Measurements from ENCODE around the gene PTPN18. TPM values are rescaled to one million over a fixed set of nuclear protein-coding genes. Genes with fewer than 3 reads are reported as not detected.

PTPN18 gene
- total RNA-seq, 1 donor from 2014 or later: 61.9 TPM

DNA sequence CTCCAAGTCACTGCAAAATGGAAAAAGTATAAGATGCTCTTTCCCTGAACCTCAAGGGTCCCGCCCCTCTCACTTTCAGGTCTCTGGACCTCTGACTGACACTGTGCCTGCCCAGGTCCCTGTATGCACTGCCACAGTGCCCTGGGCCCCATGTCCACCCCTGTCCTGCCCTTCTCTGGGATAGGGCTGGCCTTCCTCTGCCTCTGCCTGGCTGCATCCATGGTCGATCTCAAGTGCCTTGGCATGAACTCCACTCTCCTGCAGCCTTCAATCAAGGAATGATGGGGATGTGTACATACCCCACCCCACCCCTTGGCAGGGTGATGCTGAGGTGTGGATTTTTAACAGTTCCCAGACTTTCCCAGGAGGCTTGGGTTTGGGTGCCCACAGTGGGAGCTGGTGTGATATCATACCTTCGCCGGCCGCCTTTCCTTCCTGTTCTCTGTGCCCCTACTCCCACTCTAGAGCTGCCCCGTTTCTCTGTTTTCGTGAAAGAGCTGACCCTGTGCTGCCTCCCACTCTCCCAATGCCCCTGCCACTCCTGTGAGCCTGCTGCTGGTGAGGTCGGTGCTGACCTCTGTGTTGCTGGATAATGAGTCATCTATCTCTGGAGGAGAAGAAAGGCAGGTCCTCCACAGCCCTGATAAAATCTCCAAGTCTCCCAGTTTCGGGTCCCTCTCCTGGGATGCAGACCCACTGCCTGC is 18.9 kb downstream of the PTPN18 start:
- Mint-ChIP-seq H3K36me3 (ENCODE audit: low read depth) (peaks cover 57% of the 10 kb centered on the region), H3K9me3 (no peaks in the 10 kb centered on the region), H3K4me3 (peak overlapping the region; percentile 13), H3K27me3 (no peaks in the 10 kb centered on the region), H3K4me1 (peaks cover 69% of the 10 kb centered on the region), H3K27ac (peak overlapping the region; percentile 57)
- intact Hi-C loops (cut with micrococcal nuclease): loop anchor here (5.0 kb wide), 1 partner anchor 733 kb away; the partner anchor contains the start of gene PLEKHB2
- DNase-seq: no peak

- H3K27ac Mint-ChIP-seq: peak overlapping the region; percentile 42
- no peaks in the 10 kb centered on the region for H3K9me3 Mint-ChIP-seq
- H3K4me3 Mint-ChIP-seq: peak overlapping the region; percentile 51
- no peak for DNase-seq
- H3K36me3 Mint-ChIP-seq (ENCODE audit: low read depth): peaks cover 58% of the 10 kb centered on the region
- intact Hi-C loops (cut with micrococcal nuclease): no loop called here
- peaks cover 69% of the 10 kb centered on the region for H3K4me1 Mint-ChIP-seq
- H3K27me3 Mint-ChIP-seq: no peaks in the 10 kb centered on the region
Measured at GRCh38 chr2:130375291-130376266, 19.7 kb downstream of the PTPN18 start.

DNA sequence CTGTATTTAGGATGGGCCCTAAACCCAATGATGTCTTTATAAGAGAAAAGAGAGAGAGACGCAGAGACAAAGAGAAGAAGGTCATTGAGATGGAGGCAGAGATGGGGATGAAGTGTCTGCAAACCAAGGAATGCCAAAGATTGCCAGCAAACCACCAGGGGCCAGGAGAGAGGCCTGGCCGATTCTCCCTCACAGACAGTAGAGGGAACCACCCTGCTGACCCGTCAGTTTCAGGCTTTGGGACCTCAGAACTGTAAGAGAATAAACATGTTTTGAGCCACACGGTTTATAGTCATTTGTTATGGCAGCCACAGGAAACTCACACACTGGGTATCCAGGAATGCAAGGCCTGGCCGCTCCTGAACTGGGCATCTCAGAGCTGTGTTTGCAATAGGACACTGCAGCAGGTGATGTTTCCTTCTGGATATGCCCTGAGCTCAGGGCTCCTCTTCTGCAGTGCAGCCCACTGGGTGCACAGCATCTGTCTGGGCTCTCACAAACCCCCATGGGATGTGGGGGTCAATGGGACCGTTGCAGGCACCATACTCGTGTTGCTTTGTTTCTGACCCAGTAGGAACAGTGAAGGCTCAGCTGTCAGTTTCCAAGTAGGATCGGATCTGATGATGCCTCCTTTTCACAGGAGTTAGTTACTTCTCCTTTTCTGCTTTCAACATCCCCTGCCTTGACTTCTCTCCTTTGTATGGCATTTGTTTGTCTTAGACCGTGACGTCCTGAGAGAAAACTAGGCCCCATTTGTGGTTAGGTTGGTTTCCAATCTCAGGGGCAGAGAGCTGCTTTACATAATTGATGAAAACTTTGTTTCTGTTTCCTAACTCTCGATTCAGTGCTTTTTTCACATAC is 20.8 kb downstream of the PTPN18 start:
- Mint-ChIP-seq H3K27me3 (no peaks in the 10 kb centered on the region), H3K27ac (peak overlapping the region; percentile 42), H3K4me1 (peaks cover 63% of the 10 kb centered on the region), H3K36me3 (ENCODE audit: low read depth) (peaks cover 57% of the 10 kb centered on the region), H3K4me3 (peak overlapping the region; percentile 51), H3K9me3 (no peaks in the 10 kb centered on the region)
- intact Hi-C loops (cut with micrococcal nuclease): no loop called here
- peak; percentile 66 for DNase-seq

DNA sequence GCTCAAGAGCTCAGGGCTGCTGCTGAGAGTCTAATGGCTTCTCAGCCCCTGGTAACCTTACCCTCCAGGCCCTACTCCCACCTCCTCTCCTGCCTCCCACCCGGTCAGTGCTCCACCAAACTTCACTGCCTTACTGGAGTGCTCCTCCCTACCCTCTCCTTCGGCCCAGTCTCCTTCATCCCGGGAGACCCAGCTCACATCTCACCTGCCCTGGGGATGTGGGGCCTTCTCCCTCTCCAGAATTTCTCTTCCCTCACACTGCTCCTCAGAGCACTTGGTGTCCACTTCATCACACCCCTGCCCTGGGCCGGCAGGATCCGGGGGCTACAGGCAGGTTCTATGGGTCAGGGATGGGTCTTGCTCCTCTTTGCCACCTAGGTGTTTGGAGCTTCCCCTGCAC is 21.6 kb downstream of the PTPN18 start:
- H3K27ac Mint-ChIP-seq: peak overlapping the region; percentile 18
- peaks cover 60% of the 10 kb centered on the region for H3K4me1 Mint-ChIP-seq
- no peaks in the 10 kb centered on the region for H3K27me3 Mint-ChIP-seq
- intact Hi-C loops (cut with micrococcal nuclease): no loop called here
- H3K9me3 Mint-ChIP-seq: no peaks in the 10 kb centered on the region
- no peak overlapping the region for H3K4me3 Mint-ChIP-seq
- DNase-seq: peak; percentile 55
- peaks cover 59% of the 10 kb centered on the region for H3K36me3 Mint-ChIP-seq (ENCODE audit: low read depth)

GRCh38 chr2:130378206-130378897 is 22.5 kb downstream of the PTPN18 start:
- DNase-seq: peak; percentile 45
- no peak overlapping the region for H3K27ac Mint-ChIP-seq
- H3K4me1 Mint-ChIP-seq: peaks cover 58% of the 10 kb centered on the region
- H3K36me3 Mint-ChIP-seq (ENCODE audit: low read depth): peaks cover 64% of the 10 kb centered on the region
- H3K9me3 Mint-ChIP-seq: no peaks in the 10 kb centered on the region
- H3K4me3 Mint-ChIP-seq: no peak overlapping the region
- intact Hi-C loops (cut with micrococcal nuclease): no loop called here
- no peaks in the 10 kb centered on the region for H3K27me3 Mint-ChIP-seq

DNA sequence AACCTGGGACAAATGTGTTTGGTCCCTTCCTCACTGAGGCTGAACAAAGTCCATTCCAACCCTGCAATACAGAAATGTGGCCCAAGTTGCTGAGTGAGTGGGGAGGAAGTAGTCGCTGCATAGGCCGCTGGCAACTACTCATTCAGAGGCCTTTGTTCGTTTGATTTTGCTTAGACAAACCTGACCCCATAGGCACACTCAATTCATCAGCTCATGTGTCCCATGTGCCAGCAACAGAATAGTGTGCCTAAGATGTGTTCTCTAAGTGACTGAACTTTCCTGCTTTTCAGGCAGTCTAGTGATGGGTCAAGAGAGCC is 23.0 kb downstream of the PTPN18 start:
- Mint-ChIP-seq H3K4me1 (peaks cover 53% of the 10 kb centered on the region), H3K36me3 (ENCODE audit: low read depth) (peaks cover 61% of the 10 kb centered on the region)
- peak; percentile 46 for DNase-seq

GRCh38 chr2:130380096-130380934 is 24.5 kb downstream of the PTPN18 start:
- H3K4me3 Mint-ChIP-seq: no peak overlapping the region
- H3K27me3 Mint-ChIP-seq: no peaks in the 10 kb centered on the region
- intact Hi-C loops (cut with micrococcal nuclease): no loop called here
- H3K27ac Mint-ChIP-seq: no peak overlapping the region
- DNase-seq: peak; percentile 66
- peaks cover 46% of the 10 kb centered on the region for H3K4me1 Mint-ChIP-seq
- no peaks in the 10 kb centered on the region for H3K9me3 Mint-ChIP-seq
- peaks cover 50% of the 10 kb centered on the region for H3K36me3 Mint-ChIP-seq (ENCODE audit: low read depth)

More for the DNA sequence above, 23.0 kb downstream of the PTPN18 start:
- intact Hi-C loops (cut with micrococcal nuclease): no loop called here
- H3K27me3 Mint-ChIP-seq: no peaks in the 10 kb centered on the region
- H3K9me3 Mint-ChIP-seq: no peaks in the 10 kb centered on the region
- H3K4me3 Mint-ChIP-seq: no peak overlapping the region
- H3K27ac Mint-ChIP-seq: no peak overlapping the region

GRCh38 chr2:130381145-130381544 is 25.3 kb downstream of the PTPN18 start:
- intact Hi-C loops (cut with micrococcal nuclease): no loop called here
- Mint-ChIP-seq H3K27ac (no peak overlapping the region), H3K4me1 (peaks cover 40% of the 10 kb centered on the region), H3K4me3 (no peak overlapping the region), H3K36me3 (ENCODE audit: low read depth) (peaks cover 45% of the 10 kb centered on the region), H3K27me3 (no peaks in the 10 kb centered on the region), H3K9me3 (no peaks in the 10 kb centered on the region)
- DNase-seq: no peak

- no peaks in the 10 kb centered on the region for H3K9me3 Mint-ChIP-seq
- H3K4me3 Mint-ChIP-seq: no peak overlapping the region
- peaks cover 42% of the 10 kb centered on the region for H3K36me3 Mint-ChIP-seq (ENCODE audit: low read depth)
- no peaks in the 10 kb centered on the region for H3K27me3 Mint-ChIP-seq
- peak; percentile 35 for DNase-seq
- H3K27ac Mint-ChIP-seq: no peak overlapping the region
- intact Hi-C loops (cut with micrococcal nuclease): no loop called here
- peaks cover 35% of the 10 kb centered on the region for H3K4me1 Mint-ChIP-seq
Measured at GRCh38 chr2:130381619-130382018, 25.8 kb downstream of the PTPN18 start.

DNA sequence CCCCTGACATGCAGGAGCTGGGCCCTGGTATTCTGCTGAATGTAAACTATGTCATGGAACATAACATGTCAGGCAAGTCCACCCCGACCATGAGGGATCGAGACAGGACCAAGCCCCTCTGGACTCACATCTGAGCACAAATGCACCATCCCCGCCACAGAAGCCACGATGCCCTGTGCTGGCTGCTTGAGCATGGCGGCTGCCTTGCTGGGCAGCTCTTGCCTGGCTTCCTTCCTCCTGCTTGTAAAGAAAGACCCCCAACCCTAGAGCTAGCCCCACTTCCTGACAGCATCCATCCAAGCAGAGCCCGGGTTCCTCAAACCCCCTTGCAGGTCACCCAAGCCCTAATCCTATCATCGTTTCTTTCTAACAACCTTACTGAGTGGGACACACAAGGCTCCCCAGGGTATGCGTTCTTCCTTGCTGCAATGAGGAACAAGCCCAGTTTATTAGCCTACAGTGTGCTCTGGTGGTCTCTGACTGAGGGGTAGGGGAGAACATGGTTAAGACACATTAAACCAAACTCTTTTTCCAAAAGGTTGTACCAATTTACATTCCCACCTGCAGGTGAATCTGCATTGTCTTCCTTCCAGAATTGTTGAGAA is 26.6 kb downstream of the PTPN18 start:
- Mint-ChIP-seq H3K4me3 (no peak overlapping the region), H3K27me3 (no peaks in the 10 kb centered on the region), H3K27ac (no peak overlapping the region), H3K9me3 (no peaks in the 10 kb centered on the region), H3K36me3 (ENCODE audit: low read depth) (peaks cover 36% of the 10 kb centered on the region), H3K4me1 (peaks cover 28% of the 10 kb centered on the region)
- peak; percentile 44 for DNase-seq
- intact Hi-C loops (cut with micrococcal nuclease): no loop called here

DNA sequence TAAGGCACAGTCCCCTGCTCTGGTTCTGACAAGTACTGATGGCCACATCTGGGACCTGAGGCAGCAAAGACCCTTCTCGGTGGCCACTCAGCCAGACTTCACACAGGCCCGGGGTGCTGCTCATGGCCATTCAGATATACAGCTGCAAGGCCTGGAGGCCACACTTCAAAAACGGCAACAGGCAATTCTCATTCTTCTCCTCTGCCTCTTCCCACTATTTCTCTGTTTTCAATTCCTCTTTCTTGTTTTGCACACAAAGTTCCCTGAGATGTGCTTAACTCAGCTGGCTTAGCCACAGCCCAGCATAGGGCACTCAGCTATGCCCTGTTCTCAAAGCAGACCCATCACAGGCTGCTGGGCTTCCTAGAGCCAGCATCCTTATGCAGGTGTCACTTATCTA is 29.9 kb downstream of the PTPN18 start:
- H3K4me3 Mint-ChIP-seq: no peak overlapping the region
- no peak for DNase-seq
- intact Hi-C loops (cut with micrococcal nuclease): no loop called here

GRCh38 chr2:130387071-130387400 is 31.2 kb downstream of the PTPN18 start:
- no peak for DNase-seq
- no peaks in the 10 kb centered on the region for H3K27me3 Mint-ChIP-seq
- H3K9me3 Mint-ChIP-seq: no peaks in the 10 kb centered on the region
- H3K36me3 Mint-ChIP-seq (ENCODE audit: low read depth): peaks cover 19% of the 10 kb centered on the region
- peaks cover 13% of the 10 kb centered on the region for H3K4me1 Mint-ChIP-seq
- H3K27ac Mint-ChIP-seq: no peak overlapping the region
- intact Hi-C loops (cut with micrococcal nuclease): no loop called here
- no peak overlapping the region for H3K4me3 Mint-ChIP-seq

More for the DNA sequence above, 29.9 kb downstream of the PTPN18 start:
- H3K36me3 Mint-ChIP-seq (ENCODE audit: low read depth): peaks cover 27% of the 10 kb centered on the region
- no peaks in the 10 kb centered on the region for H3K9me3 Mint-ChIP-seq
- H3K4me1 Mint-ChIP-seq: peaks cover 7% of the 10 kb centered on the region
- no peaks in the 10 kb centered on the region for H3K27me3 Mint-ChIP-seq
- H3K27ac Mint-ChIP-seq: no peak overlapping the region
